Medulla oblongata (tissue), 1 donor: ENCODE data around the gene SNAI1.
"Not testable (repeated sequence)": the region's sequence is repeated elsewhere in the genome, so short reads cannot be mapped to it uniquely, and the experiment has no call there.

Experiments used
- DNase-seq: peaks from one replicate; pipeline ENCODE4 v3.0.0-alpha.2; 2015; ENCODE audit errors: extremely low spot score

Gene SNAI1

DNA sequence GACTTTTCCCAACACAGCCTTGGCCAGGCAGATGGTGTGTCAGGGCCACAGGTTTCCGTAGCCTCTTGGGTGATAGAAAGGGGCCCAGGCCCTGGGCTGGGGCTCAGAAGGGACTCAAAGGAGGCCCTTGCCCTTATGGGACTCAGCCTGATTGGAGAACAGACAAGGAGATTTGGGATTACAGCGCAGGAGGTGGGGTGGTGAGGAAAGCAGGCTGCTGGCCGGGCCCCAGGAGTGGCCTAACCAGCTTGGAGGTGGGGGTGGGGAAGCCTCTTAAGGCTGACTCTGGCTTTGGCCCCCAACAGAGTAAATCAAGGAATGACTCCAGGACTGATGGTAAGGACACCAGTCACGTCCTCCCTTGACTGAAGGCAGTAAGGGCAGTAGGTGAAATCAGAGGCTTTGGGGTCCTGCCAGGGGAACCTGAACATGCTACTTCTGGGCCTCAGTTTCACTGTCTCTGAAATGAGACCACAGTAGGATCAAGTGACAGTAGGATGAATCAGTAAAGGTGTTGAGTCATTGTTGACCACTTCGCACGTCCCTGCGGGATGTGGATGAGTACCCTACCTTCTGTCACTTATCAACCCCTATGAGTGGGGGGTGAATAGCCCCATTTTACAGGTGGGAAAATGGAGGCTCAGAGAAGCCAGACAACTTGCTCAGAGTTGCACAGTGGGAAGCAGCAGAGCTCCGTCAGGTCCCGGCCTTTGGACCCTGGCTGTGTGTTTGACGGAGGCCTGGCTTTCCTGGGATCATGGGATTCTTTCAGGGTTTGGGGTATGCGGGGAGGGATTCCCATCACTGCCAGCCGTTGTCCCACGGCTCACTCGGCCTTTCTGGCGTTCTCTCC is 4.5 kb downstream of the SNAI1 start:
- DNase-seq = no peak

DNA sequence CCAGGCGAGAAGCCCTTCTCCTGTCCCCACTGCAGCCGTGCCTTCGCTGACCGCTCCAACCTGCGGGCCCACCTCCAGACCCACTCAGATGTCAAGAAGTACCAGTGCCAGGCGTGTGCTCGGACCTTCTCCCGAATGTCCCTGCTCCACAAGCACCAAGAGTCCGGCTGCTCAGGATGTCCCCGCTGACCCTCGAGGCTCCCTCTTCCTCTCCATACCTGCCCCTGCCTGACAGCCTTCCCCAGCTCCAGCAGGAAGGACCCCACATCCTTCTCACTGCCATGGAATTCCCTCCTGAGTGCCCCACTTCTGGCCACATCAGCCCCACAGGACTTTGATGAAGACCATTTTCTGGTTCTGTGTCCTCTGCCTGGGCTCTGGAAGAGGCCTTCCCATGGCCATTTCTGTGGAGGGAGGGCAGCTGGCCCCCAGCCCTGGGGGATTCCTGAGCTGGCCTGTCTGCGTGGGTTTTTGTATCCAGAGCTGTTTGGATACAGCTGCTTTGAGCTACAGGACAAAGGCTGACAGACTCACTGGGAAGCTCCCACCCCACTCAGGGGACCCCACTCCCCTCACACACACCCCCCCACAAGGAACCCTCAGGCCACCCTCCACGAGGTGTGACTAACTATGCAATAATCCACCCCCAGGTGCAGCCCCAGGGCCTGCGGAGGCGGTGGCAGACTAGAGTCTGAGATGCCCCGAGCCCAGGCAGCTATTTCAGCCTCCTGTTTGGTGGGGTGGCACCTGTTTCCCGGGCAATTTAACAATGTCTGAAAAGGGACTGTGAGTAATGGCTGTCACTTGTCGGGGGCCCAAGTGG is 5.3 kb downstream of the SNAI1 start:
- no peak for DNase-seq

DNA sequence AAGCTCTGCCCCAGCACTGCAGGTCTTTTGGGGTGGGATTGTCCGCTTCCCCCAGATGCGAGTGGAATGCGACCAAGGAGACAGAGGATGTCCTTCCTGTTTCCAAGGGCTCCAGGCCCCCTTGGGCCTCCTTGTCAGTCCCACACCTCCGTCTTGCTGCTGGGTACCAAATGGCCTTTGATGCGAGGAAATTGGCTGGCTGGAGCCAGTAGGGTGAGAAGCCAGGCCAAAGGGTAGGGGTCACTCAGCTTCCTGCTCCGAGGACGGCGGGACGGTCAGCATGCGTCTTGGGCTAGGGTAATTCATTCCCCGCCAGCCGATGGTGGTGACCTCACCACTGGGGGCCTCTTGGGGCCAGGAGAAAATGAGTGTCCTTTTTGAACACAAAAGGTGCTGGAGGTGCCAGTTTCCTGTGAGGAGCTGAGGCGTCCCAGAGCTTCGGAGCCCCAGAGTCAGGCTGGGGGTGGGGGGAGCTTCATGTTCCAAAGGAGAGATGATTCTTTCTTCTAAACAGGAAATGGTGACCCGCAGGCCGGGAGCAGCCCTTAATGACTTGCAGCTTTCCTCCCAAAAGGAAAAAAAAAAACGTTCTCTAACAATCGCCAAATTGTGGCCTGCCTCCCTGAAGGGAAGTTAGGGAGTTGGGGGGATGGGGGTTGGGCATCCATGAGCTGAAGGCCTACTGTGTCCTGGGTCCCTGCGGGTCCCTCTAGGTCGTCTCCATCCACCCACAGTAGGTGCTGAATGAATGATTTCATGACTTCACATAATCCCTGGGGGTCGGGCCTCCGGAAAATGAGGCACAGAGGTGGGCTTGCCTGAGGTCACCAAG is 6.7 kb downstream of the SNAI1 start:
- no peak for DNase-seq

DNA sequence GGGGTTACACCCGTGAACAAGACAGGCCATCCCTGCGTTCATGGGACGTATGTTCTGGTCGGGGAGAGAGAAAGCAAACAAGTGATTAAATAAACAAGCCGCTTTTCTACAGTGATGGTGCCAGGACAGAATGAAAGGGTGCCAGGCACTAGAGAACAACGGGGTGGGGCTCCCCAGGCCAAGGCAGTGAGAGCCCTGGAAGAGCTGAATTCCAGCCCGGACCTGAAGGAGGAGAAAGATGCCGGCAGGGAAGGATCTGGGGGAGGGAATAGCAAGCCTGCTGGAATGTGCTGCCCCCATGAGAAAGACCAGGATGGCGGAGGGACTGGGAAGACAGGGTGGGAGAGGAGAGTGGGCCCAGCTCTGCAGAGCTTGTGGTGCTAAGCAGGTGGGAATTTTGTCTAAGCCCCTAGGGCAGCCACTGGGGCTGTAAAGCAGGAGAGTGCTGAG is 7.5 kb downstream of the SNAI1 start:
- peak; percentile 52 for DNase-seq

DNA sequence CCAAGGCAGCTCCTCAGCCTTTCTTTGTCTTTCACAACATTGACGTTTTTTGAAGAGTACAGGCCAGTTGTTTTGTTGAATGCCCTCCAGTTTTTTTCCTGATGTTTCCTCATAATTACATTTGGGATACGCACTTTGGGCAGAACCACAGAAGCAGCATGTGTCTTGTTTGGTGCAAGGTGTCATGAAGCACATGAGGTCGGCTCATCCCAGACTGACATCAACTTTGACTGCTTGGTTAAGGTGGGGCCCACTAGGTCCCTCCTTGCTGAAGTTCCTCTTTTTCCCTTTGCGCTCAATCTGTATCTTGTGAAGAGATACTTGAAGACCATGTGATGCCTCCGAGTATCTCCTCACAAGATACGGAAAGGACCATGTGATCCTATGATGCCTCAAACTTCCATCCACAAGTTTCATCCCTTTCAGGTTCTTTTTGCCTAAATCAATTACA is 10.5 kb downstream of the SNAI1 start:
- DNase-seq = no peak

DNA sequence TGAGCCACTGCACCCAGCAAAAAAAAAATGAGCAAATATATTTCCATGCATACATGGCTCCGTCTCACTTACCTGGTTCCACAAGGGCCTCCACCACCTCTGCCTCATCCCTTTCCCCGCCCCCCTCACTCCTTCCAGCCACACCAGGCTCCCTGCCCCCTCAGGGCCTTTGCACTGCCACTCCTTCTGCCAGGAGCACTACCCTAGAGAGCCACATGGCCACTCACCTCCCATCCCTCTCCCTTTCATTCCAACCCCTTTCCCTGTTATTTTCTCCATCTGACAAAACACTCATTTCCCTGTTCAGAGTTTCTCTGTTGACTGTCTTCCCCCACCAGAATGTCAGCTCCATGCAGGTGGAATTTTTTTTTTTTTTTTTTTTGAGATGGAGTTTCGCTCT is 12.8 kb downstream of the SNAI1 start:
- DNase-seq = no peak

DNA sequence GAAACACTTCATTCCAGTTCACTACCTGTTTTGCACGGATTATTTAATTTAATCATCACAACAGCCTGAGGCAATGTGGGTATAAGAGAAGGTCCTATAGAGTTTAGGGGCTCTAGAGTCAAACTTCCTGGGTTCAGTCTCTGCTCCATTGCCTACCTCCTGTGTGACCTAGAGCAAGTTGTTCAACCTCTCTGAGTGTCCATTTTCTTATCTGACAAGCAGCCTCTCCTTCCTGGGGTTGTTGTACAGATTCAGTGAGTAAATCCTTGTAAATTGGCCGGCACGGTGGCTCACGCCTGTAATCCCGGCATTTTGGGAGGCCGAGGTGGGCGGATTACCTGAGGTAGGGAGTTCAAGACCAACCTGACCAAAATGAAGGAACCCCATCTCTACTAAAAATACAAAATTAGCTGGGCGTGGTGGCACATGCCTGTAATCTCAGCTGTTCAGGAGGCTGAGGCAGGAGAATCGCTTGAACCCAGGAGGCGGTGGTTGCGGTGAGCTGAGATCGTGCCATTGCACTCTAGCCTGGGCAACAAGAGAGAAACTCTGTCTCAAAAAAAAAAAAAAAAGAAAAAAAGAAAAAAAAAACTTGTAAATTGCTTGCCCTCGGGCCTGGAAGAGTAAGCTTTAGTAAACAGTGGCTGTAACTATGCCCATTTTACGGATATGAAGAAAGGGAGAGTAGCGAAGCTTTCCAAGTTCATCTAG is 15.9 kb downstream of the SNAI1 start:
- not testable (repeated sequence) for DNase-seq

DNA sequence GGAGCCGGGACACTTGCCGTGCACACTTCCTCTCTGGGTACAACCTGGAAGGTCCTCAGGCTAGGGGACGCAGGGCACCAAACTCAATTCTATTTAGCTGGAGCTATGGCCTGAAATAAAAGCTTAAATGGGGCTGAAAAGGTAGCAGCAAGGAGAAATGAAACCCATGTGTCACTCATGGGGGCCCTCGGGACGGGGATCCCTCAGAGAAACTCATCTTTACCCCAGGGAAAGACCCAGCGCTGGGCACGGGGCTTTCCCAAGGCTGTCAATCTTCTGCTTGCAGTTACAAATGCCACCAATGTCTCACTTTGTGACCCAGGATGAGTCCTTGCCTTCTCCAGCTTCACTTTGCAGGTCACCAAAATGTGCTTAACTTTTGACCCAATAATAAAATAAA is 16.5 kb downstream of the SNAI1 start:
- no peak for DNase-seq

DNA sequence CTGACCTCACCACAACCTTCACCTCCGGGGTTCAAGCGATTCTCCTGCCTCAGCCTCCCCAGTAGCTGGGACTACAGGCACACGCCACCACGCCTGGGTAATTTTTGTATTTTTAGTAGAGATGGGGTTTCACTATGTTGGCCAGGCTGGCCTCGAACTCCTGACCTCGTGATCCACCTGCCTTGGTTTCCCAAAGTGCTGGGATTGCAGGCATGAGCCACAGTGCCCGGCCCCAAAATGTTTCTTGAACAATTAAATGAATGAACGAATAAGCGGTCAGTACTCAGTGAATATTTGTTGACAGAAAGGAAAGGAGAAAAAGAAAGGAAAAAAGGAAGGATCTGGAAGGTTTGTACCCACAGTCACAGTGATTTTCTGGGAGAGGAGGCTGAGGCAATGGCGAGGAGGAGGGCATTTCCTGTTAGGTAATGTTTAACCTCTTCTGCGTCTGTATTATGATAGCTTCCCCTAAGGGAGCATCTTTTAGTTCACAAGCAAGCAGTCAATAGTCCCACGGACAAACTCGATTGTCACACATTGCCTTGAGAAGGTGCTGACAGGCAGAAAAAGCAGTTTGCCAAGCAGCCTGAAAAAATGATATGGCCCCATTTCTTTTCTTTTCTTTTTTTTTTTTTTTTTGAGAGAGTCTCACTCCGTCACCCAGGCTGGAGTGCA is 17.9 kb downstream of the SNAI1 start:
- DNase-seq = not testable (repeated sequence)

DNA sequence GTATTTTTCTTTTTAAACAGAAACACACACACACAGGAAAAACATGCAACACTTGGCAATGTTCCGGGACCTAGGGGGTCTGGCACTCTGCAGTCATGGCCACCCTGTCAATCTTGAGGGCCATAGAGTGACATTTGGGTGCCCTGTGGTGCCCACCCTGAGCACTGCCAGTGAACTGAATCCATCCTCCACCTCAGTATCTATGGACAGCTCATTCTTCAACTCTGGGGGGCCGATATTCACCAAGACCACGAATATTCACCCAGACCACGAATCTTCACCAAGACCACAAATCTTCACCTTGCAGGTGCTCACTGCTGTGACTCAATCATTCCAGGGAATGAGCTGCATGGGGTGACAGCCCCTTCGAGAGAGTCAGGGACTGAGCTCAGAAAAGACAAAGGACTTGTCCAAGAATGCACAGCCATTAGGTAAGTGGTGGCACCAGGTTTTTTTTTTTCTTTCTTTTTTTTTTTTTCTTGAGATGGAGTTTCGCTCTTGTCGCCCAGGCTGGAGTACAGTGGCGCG is 19.1 kb downstream of the SNAI1 start:
- no peak for DNase-seq

DNA sequence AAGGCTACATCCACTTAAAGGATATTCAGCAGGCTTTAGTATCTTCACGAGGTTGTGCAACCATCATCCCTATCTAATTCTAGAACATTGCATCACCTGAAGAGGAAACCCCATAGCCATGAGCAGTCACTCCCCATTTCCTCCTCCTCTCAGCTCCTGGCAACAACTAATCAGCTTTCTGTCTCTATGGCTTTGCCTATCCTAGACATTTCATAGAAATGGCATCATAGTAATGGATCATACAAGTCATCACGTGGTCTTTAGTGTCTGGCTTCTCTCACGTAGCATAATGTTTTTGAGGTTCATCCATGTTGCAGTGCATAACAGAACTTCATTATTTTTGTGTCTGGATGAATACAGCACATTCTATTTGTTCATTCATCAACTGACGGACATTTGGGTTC is 20.5 kb downstream of the SNAI1 start:
- DNase-seq = no peak

DNA sequence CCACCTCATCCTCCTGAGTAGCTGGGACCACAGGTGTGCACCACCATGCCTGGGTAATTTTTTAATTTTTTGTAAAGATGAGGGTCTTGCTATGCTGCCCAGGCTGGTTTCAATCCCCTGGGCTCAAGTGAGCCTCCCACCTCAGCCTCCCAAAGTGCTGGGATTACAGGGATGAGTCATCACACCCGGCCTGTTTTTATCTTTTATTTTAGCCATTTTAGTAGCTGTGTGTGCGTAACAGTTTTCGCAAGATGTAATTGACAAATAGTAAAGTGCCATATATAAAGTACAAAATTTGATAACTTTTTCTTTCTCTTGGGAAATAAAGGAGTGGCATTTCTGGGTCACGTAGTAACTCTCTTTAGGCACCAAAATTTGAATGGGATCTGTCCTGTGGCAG is 21.4 kb downstream of the SNAI1 start:
- DNase-seq = no peak

DNA sequence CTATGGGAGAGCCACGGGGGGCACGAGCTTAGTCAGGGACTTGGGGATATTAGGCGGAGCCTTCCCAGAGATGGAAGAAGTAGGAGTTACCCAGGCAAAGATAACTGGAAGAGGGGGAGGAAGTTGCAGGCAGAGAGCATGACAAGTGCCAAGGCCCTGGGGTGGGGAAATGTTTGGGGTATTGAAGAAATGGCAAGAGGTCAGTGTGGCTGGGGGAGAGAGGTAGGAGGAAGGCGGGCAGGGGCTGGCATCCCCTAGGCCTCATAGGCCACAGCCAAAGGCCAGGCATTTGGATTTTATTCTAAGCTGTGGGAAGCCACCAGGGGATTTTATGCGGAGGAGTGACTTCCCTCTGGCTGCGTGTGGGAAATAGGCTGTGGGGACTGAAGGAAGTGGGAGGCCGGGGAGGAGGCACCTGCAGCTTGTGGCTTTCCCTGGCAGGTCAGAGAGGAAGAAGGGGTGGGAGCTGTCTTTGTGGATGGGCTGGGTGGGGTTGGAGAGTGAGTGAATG is 22.7 kb downstream of the SNAI1 start:
- no peak for DNase-seq

DNA sequence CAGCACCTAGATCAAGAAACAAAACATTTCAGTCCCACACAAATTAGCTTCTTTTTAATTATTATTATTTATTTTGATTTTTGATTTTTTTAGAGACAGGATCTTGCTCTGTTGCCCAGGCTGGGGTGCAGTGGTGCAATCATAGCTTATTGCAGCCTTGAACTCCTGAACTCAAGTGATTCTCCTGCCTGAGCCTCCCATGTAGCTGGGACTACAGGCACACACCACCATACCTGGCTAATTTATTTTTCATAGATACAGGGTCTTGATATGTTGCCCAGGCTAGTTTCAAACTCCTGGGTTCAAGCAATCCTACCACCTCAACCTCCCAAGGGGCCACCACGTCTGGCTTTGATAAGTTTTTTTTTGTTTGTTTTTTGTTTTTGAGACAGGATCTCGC is 24.6 kb downstream of the SNAI1 start:
- DNase-seq = no peak

DNA sequence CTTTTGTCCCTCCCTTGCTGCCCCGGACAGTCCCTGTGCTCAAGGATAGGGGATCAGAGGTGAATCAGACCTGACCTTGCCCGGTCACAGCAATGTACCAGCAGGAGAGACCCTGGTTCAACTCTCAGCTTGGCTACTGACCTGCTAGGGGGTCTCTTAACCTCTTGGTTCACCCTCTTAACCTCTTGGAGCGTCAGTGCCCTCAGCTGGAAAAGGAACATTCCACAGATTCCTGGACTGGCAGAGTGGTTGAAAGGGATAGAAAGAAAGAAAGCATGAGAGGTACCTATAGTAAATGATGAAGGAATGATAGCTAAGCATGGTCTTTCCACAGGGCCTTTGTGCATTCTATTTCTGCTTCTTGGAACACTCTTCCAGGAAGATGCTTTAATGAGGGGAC is 25.2 kb downstream of the SNAI1 start:
- DNase-seq = no peak

DNA sequence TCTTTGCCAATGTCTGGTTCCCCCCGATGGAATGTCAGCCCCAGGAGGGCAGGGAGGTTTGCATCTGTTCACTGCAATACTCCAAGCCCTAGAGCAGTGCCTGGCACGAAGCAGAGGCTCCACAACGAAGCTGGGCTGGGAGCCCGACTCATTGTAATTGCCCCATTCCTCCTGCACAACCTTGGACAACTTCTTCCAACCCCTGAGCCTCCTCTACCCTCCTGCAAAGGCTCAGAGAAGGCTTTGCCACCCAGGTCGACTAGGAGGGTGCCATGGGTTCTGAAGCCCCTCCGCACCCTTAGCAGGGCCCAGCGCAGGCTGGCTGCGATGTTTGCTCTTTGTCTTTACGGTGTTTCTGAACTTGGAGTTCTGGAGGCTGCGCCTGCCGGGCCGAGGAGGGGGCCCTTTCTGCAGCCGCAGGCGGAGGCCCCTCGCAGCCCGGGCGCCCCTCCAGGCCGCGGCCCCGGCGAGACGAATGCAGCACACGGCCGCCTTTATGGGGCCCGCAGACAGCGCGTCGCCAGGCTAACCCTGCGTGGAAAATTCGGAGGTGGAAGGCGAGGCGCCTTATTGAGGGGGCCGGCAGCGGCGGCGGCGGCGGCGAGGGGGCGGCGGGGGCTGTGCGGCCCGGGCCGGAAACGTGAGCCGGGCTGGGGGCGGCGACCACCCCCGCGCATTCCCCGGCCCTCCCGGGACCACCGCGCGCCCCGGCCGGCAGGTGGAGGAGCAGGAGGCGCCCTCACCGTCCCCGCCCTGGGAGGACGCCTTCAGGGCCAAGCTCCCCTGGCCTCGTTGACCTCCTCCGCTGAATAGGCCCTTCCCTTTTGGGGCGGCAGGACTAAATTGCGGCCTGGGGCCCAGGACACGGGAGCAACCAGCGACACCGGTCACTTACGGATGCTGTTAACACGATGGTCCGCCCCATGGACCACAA is 27.0 kb downstream of the SNAI1 start:
- no peak for DNase-seq

DNA sequence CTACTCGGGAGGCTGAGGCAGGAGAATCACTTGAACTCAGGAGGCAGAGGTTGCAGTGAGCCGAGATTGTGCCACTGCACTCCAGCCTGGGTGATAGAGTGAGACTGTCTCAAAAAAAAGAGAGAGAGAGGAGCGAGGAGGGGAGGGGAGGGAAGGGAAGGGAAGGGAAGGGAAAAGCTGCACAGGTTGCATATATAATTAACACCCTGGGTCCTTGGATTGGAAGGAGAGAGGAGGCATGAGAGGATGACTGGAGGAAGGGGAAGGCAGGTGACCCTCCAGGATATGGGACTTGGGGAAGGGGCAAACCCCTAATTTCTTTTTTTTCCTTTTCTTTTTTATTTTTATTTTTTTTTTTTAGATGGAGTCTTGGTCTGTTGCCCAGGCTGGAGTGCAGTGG is 28.8 kb downstream of the SNAI1 start:
- DNase-seq = not testable (repeated sequence)

DNA sequence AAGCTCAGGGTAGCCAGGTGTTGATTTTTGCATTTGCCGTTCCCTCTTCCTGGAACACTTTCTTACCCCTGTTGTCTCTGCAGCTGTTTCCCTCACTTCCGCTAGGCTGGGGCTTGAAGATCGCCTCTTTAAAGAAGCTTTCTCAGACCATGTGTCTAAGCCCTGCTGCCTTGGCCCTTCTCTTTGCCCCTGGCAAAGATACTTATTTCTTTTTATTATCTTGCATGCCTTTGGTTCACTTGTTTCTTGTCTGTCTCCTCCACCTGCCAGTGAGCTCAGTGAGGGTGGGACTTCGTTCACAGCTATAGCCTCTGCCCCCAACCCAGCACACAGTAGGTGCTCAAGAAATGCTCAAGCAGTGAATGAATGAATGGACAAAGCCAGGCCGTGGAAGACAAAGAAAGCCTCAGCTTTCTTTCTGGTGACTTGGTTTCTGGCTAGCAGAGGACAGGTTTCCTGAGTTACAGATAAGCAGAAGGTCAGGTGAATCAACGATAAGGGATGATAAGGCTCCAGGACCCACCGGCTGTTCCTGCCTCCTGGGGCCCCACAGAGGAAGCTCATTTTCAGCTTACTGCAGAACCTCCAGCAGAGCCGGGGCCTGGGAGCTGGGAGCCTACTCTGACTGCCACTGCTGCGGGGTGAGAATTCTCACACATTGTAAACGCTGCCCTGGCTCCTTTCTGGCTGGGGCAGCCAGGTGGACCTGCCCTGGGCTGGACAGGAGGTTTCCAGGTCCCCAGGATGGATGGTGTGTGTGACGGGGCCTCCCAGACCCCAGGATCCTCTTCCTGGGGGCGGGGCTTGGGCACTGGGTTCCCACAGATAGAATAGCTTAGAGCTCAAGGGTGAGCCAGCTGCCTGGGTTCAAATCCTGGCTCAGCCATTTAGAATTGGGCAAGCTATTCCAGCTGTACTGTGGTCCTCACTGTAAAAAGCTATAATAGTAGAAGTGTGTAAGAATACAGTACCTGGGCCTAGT is 29.8 kb downstream of the SNAI1 start:
- no peak for DNase-seq
